HCT116 (cell line): ENCODE results near the gene URM1. TPM values are rescaled to one million over a fixed set of nuclear protein-coding genes. Genes with fewer than 3 reads are reported as not detected.
A peak's percentile ranks its signal among the peaks of the same experiment; 100 is the strongest.

Experiments used
- ATAC-seq: fragments of 200-7000 bp; cut with Tn5 transposase; 2 replicates; pipeline ENCODE4 v1.9.1; 2020; ENCODE audit warnings: mild to moderate bottlenecking, moderate library complexity
- Bru-seq: library from RNA; stranded (reverse); fragments of 400-500 nt; gene quantifications from one replicate; lab custom pipeline; 2021; lab: Mats Ljungman, UMichigan
- BruChase-seq, 2 experiments: library from RNA; stranded (reverse); fragments of 400-500 nt; gene quantifications; one replicate each; lab custom pipeline; 2021; lab: Mats Ljungman, UMichigan
- BruUV-seq: library from RNA; stranded (reverse); fragments of 400-500 nt; replicated peaks from 2 replicates; lab custom pipeline; 2021; lab: Mats Ljungman, UMichigan
- CTCF ChIA-PET: fragments of 300-600 bp; sonication (Branson Sonifier 250); formaldehyde crosslinking; loops from one replicate; lab custom pipeline; 2021; ENCODE audit warnings: antibody characterized with exemption; lab: Charles Lee
- POLR2A ChIA-PET: fragments of 300-600, 350-600 bp; sonication (Branson Sonifier 250); formaldehyde crosslinking; loops from one replicate; lab custom pipeline; 2021; ENCODE audit warnings: antibody characterized with exemption; lab: Charles Lee
- RAD21 ChIA-PET, 2 experiments: fragments of 300-600 bp; sonication (Branson Sonifier 250); formaldehyde crosslinking; loops; one replicate each; lab custom pipeline; 2023; ENCODE audit warnings: low total read pairs in 2 of 2; ENCODE audit not compliant: uncharacterized antibody in 2 of 2, unreplicated experiment in 2 of 2, low non-redundant PET in 1 of 2; lab: Charles Lee
- DNase-seq: peaks from one replicate; pipeline ENCODE4 v3.0.0-alpha.2; 2010; ENCODE audit warnings: low read depth, low spot score
- H2AFZ ChIP-seq: fragments of 200-600 bp; shearing (Covaris generic), sonication (generic); 2 replicates; pipeline ENCODE4 v1.6.1; 2017; ENCODE audit warnings: low read depth, mixed run types, mixed read lengths, antibody characterized with exemption, low read length; ENCODE audit not compliant: poor library complexity, severe bottlenecking
- H3K27ac ChIP-seq: 2 replicates; pipeline ENCODE4 v1.5.1; 2012; ENCODE audit warnings: low read depth, low read length
- H3K27me3 ChIP-seq: fragments of 200-600 bp; sonication (generic); 2 replicates; pipeline ENCODE4 v1.6.1; 2016; ENCODE audit warnings: mixed run types, low read length, mixed read lengths; ENCODE audit not compliant: insufficient read depth
- H3K36me3 ChIP-seq, 2 experiments: fragments of 200-500 bp in 1 of 2; fragments of 200-600 bp in 1 of 2; sonication (Bioruptor generic) in 1 of 2; sonication (generic) in 1 of 2; 2 replicates each; pipeline versions ENCODE4 v1.5.1 to v1.6.1; 2014 to 2016; ENCODE audit warnings: low read length in 2 of 2, inconsistent platforms in 1 of 2, mixed read lengths in 1 of 2, mixed run types in 1 of 2; ENCODE audit not compliant: insufficient read depth in 2 of 2, control insufficient read depth in 1 of 2
- H3K4me1 ChIP-seq, 2 experiments: fragments of 200-600 bp in 1 of 2; sonication (generic) in 1 of 2; 2 replicates each; pipeline versions ENCODE4 v1.5.1 to v1.6.1; 2012 to 2017; ENCODE audit warnings: low read length in 2 of 2, inconsistent platforms in 1 of 2, mild to moderate bottlenecking in 1 of 2, mixed read lengths in 1 of 2, mixed run types in 1 of 2, moderate library complexity in 1 of 2; ENCODE audit not compliant: insufficient read depth in 2 of 2, control insufficient read depth in 1 of 2
- H3K4me2 ChIP-seq: fragments of 200-600 bp; sonication (generic); 2 replicates; pipeline ENCODE4 v1.6.1; 2017; ENCODE audit warnings: mixed run types, low read length, mixed read lengths
- H3K4me3 ChIP-seq, 2 experiments: fragments of 200-600 bp in 1 of 2; sonication (generic) in 1 of 2; replicated peaks in 1 of 2; 2 replicates each; pipeline ENCODE4 v1.5.1; 2011 to 2016; ENCODE audit warnings: low read length in 2 of 2, control low read depth in 1 of 2, low read depth in 1 of 2, mild to moderate bottlenecking in 1 of 2, mixed read lengths in 1 of 2, mixed run types in 1 of 2
- H3K79me2 ChIP-seq: fragments of 200-600 bp; sonication (generic); 2 replicates; pipeline ENCODE4 v1.6.1; 2017; ENCODE audit warnings: mild to moderate bottlenecking, mixed run types, low read length, moderate library complexity, mixed read lengths; ENCODE audit not compliant: insufficient read depth
- H3K9ac ChIP-seq: fragments of 200-600 bp; sonication (generic); 2 replicates; pipeline ENCODE4 v1.6.1; 2016; ENCODE audit warnings: low read length, mixed read lengths
- H3K9me2 ChIP-seq: fragments of 200-600 bp; sonication (generic), shearing (Covaris generic); 2 replicates; pipeline ENCODE4 v1.6.1; 2017; ENCODE audit warnings: mixed run types, mild to moderate bottlenecking, moderate library complexity; ENCODE audit not compliant: insufficient read depth
- H3K9me3 ChIP-seq, 2 experiments: fragments of 200-500 bp in 1 of 2; fragments of 200-600 bp in 1 of 2; sonication (Bioruptor generic) in 1 of 2; sonication (generic) in 1 of 2; 2 replicates each; pipeline ENCODE4 v1.6.1; 2014 to 2017; ENCODE audit warnings: low read length in 2 of 2, mixed read lengths in 2 of 2, inconsistent platforms in 1 of 2, low read depth in 1 of 2, mild to moderate bottlenecking in 1 of 2, mixed run types in 1 of 2, moderate library complexity in 1 of 2; ENCODE audit not compliant: control insufficient read depth in 1 of 2, insufficient read depth in 1 of 2
- H4K20me1 ChIP-seq: fragments of 200-600 bp; sonication (generic), shearing (Covaris generic); 2 replicates; pipeline ENCODE4 v1.6.1; 2017; ENCODE audit warnings: mixed run types, mild to moderate bottlenecking, moderate library complexity; ENCODE audit not compliant: insufficient read depth
- ATF3 ChIP-seq: IDR thresholded peaks from 2 replicates; pipeline ENCODE4 v1.6.1; 2012
- CEBPB ChIP-seq: IDR thresholded peaks from 2 replicates; pipeline ENCODE4 v1.6.1; 2012; ENCODE audit warnings: low read depth
- CTCF ChIP-seq, 3 experiments: fragments of 200-600 bp in 1 of 3; sonication (generic) in 1 of 3; IDR thresholded peaks in 2 of 3; conservative IDR thresholded peaks in 1 of 3; 2 replicates each; pipeline ENCODE4 v1.5.1; 2012 to 2017; ENCODE audit warnings: low read depth in 2 of 3, low read length in 2 of 3, antibody characterized with exemption in 1 of 3, borderline replicate concordance in 1 of 3, control low read depth in 1 of 3, mild to moderate bottlenecking in 1 of 3, mixed read lengths in 1 of 3, mixed run types in 1 of 3, moderate library complexity in 1 of 3; ENCODE audit not compliant: insufficient read depth in 1 of 3
- EZH2phosphoT487 ChIP-seq: fragments of 200-600 bp; IDR thresholded peaks from 2 replicates; pipeline ENCODE4 v1.6.1; 2018; ENCODE audit warnings: antibody characterized with exemption, borderline replicate concordance
- POLR2A ChIP-seq: IDR thresholded peaks from 2 replicates; pipeline ENCODE4 v1.7.0; 2011; ENCODE audit warnings: borderline replicate concordance; ENCODE audit not compliant: insufficient read depth, insufficient read length; ENCODE audit errors: extremely low read depth
- POLR2AphosphoS5 ChIP-seq: IDR thresholded peaks from 2 replicates; pipeline ENCODE4 v1.6.1; 2011; ENCODE audit warnings: mild to moderate bottlenecking, low read depth, low read length, moderate library complexity
- SRF ChIP-seq: IDR thresholded peaks from 2 replicates; pipeline ENCODE4 v1.6.1; 2012; ENCODE audit warnings: low read depth
- TCF7L2 ChIP-seq: IDR thresholded peaks from 2 replicates; pipeline ENCODE4 v1.7.0; 2011; ENCODE audit warnings: borderline replicate concordance, inconsistent platforms; ENCODE audit not compliant: insufficient read depth, insufficient read length; ENCODE audit errors: extremely low read depth
- YY1 ChIP-seq: IDR thresholded peaks from 2 replicates; pipeline ENCODE4 v1.6.1; 2011; ENCODE audit warnings: low read length, low read depth, moderate library complexity, mild to moderate bottlenecking; ENCODE audit not compliant: insufficient replicate concordance; ENCODE audit errors: extremely low read depth
- ZFX ChIP-seq: fragments of 450-650 bp; IDR thresholded peaks from 2 replicates; pipeline ENCODE4 v1.6.1; 2017
- ZNF274 ChIP-seq: fragments of 200-500 bp; sonication (Bioruptor generic); IDR thresholded peaks from 2 replicates; pipeline ENCODE4 v1.6.1; 2014; ENCODE audit warnings: mild to moderate bottlenecking, low read depth, low read length, inconsistent platforms
- intact Hi-C: fragments of 100-400 bp; cut with micrococcal nuclease; formaldehyde crosslinking; loops from 2 replicates; pipeline ENCODE4 v1.10.0; 2022
- long read RNA-seq: library from polyadenylated mRNA; unstranded; transcript quantifications from one replicate; pipeline ENCODE4 v2.0.0, GENCODE V29; 2021; ENCODE audit not compliant: unreplicated experiment
- polyA plus RNA-seq: library from polyadenylated mRNA; unstranded; fragments of >200 nt; gene quantifications from 2 replicates; pipeline ENCODE4 v1.2.1, GENCODE V29; 2012; ENCODE audit warnings: missing spikeins
- total RNA-seq: library from RNA; stranded (reverse); gene quantifications from one replicate; pipeline ENCODE4 v1.2.1, GENCODE V29; 2021; ENCODE audit not compliant: unreplicated experiment

Gene URM1
- total RNA-seq: 51.6 TPM
- 35.1 and 43.9 TPM in 2 replicates for polyA plus RNA-seq
- Bru-seq, nascent RNA: percentile 71 among the genes with signal in this experiment
- percentile 77 among the genes with signal in this experiment for BruChase-seq, experiment 1, labeled RNA remaining after a 6-hour chase
- BruChase-seq, experiment 2, labeled RNA remaining after a 2-hour chase: percentile 67 among the genes with signal in this experiment
- long read RNA-seq, transcript URM1-203 (5 exons, 2,650 nt): major isoform, 18 of 32 reads
- long read RNA-seq, partial matches to known transcripts: 12 of 32 reads
- long read RNA-seq, other reads (novel, unspliced or antisense): 1 of 32 reads

GRCh38 chr9:128370752-128371629, at the start of gene URM1:
Gene URM1, plus strand, starts transcription at chr9:128371374. Its CDS starts 7 bp downstream, at chr9:128371381.
- ATAC-seq (peak; percentile 89), DNase-seq (peak; percentile 88)
- Histone ChIP-seq H3K9me3 (no peaks in the 10 kb centered on the region), H3K4me3 (peak within 1 kb of the TSS; percentile 67 to 91), H2AFZ (peak within 1 kb of the TSS; percentile 76), H3K9ac (peak within 1 kb of the TSS; percentile 81), H3K4me2 (peak within 1 kb of the TSS; percentile 89), H4K20me1 (no peaks in the 10 kb centered on the region), H3K36me3 (no peaks in the 10 kb centered on the region; a peak in 1 of 4 replicates), H3K27ac (peak within 1 kb of the TSS; percentile 79), H3K4me1 (peaks cover 13 to 16% of the 10 kb centered on the region in 2 experiments; a peak in 3 of 4 replicates), H3K27me3 (no peaks in the 10 kb centered on the region), H3K79me2 (peaks cover 47% of the 10 kb centered on the region), H3K9me2 (no peaks in the 10 kb centered on the region)
- intact Hi-C loops: loop anchor here (2.0 kb wide), 1 partner anchor 42 kb away; no protein-coding TSS in a partner anchor
- ChIA-PET POLR2A (interaction anchor here (0.7 to 1.2 kb wide), 6 partner anchors 8 to 331 kb away, joined by 3 to 4 read pairs (median 3); no protein-coding TSS in a partner anchor), CTCF (interaction anchor here (0.6 to 2.2 kb wide), 8 partner anchors 9 to 198 kb away, joined by 3 to 18 read pairs (median 4); partner anchors contain the start of gene CERCAM), RAD21 (interaction anchor here in 1 of 2 experiments (0.6 to 1.2 kb wide), 2 partner anchors 9 to 761 kb away, joined by 3 to 4 read pairs; no protein-coding TSS in a partner anchor)
- BruUV-seq: TSS peak; percentile 97
- TF ChIP-seq SRF (no peak), CTCF (IDR thresholded peaks at IDR 0.05 in 2 of 3, conservative IDR thresholded peaks at IDR 0.05 in 1 of 3; ENCODE audit: borderline replicate concordance in 1 of 3, insufficient read depth in 1 of 3, low read depth in 2 of 3, low read length in 2 of 3) (0 out of 6 replicates have a peak, but pooled peaks of 1 of the 3 experiments have one; percentile 16), TCF7L2 (no peak), YY1 (peak; percentile 97), POLR2A (peak; percentile 74), POLR2AphosphoS5 (peak; percentile 94), EZH2phosphoT487 (no peak), CEBPB (no peak), ZFX (peak; percentile 51; the same call in 1 of the 2 replicates), ZNF274 (no peak), ATF3 (no peak)
